RWPE1 (cell line): Measurements from ENCODE around the gene NLGN1.

Experiments
- CTCF ChIA-PET: fragments of 350-600 bp; sonication (Branson Sonifier 250); formaldehyde crosslinking; extraction: SDS; loops from one replicate; lab custom pipeline; 2021; lab: Yijun Ruan, JAX
- POLR2A ChIA-PET: fragments of 400-600 bp; formaldehyde crosslinking; extraction: SDS; loops from one replicate; lab custom pipeline; 2020; ENCODE audit warnings: antibody characterized with exemption; ENCODE audit not compliant: low non-redundant PET; lab: Yijun Ruan, JAX
- DNase-seq: peaks from one replicate; pipeline ENCODE4 v3.0.0; 2012; ENCODE audit warnings: low spot score
- H3K27ac ChIP-seq: fragments of 450-650 bp; 2 replicates; pipeline ENCODE4 v1.5.1; 2017
- CTCF ChIP-seq: fragments of 450-650 bp; conservative IDR thresholded peaks from 2 replicates; pipeline ENCODE4 v1.5.1; 2017; ENCODE audit warnings: low read depth, mild to moderate bottlenecking

Gene NLGN1

DNA sequence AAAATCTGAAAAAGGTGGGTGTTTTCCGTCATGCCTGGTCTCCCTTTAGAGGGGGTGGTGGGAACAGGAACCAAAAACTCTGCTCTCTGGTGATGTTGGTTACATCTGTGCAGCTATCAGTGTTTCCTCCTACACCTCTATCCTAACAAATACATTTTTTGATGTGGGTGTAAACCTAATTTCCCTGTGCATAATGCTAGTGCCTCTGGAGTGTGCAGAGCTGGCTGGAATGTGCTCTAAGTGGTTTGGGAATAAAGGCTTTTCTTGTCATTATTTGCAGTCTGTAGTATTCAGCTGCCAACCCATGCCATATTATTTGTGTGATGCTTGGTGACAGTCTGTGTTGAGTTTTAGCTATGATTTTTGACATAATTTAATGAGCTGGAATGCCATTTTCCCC, 547.6 kb downstream of the NLGN1 start:
- ChIA-PET POLR2A (no interaction called here), CTCF (interaction anchor here (0.6 kb wide), 1 partner anchor 304 kb away, joined by 4 read pairs; no protein-coding TSS in a partner anchor)
- TF ChIP-seq CTCF, result no peak
- H3K27ac ChIP-seq, result no peak overlapping the region
- no peak for DNase-seq

- DNase-seq, result no peak
- ChIA-PET CTCF (interaction anchor here (0.6 to 0.7 kb wide), 2 partner anchors 11 to 24 kb away, joined by 3 to 4 read pairs; no protein-coding TSS in a partner anchor), POLR2A (no interaction called here)
- H3K27ac ChIP-seq, result no peak overlapping the region
- TF ChIP-seq CTCF, result no peak
Measured at GRCh38 chr3:173945806-173946205, 548.3 kb downstream of the NLGN1 start.

DNA sequence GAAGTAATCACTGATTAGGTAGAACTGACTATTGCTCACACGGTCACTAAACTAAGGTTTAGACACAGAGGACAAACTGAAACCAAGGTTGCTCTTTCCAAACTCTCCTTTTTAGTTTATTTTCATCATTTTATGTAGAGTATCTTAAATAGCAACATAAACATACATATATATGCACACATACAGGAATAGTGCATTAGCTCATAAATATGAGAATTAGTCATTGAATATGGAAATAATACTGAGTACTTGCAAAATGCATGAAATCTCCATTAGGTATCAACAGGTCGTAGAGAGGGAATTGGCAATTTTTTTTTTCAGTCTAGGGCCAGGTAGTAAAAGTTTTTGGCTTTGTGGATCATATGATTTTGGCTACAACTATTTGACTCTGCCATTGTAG, 557.1 kb downstream of the NLGN1 start:
- H3K27ac ChIP-seq, result no peak overlapping the region
- no peak for TF ChIP-seq CTCF
- DNase-seq, result no peak
- CTCF ChIA-PET, result interaction anchor here (0.6 kb wide), 1 partner anchor 9 kb away, joined by 3 read pairs; no protein-coding TSS in a partner anchor
- POLR2A ChIA-PET, result no interaction called here

DNA sequence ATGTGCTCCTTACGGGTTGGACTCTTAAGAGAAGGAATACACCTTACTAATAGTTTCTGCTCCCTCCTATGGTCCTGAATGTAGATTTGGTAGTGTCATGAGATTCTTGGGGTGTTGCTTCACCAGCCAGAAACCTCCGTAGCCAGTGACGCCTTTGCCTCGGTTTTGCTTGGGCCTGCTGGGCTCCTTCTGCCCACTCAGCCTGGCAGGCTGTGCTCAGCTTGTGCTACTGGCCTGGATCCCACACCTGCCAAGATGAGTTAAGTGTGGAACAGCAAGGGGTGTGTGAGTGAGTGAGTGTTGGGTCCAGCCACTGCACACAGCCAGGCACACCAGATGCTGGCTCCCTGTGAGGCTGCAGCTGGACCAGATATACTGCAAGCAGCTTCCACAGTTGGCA, 560.1 kb downstream of the NLGN1 start:
- POLR2A ChIA-PET, result no interaction called here
- CTCF ChIA-PET, result interaction anchor here (0.6 kb wide), 1 partner anchor 12 kb away, joined by 3 read pairs; no protein-coding TSS in a partner anchor
- H3K27ac ChIP-seq, result no peak overlapping the region
- no peak for DNase-seq
- TF ChIP-seq CTCF, result no peak

DNA sequence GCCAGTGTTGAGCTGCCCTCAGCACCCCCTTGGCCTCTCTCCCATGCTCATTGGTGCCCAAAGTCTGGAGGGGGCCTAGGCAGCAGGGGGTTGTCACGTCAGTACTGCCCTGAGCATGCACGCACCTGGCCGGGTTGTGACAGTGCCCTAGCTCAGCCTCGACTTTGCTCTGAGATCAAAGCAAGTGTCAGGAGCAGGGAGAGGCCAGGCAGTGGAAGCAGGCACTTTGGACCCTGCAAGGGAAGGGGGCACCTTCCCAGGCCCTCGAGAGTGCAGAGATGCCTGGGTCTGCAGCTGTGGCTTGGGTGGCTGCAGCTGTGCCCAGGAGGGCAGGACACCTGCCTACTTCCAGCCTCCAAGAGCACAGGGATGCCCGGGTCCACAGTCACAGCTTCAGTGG, 561.3 kb downstream of the NLGN1 start:
- POLR2A ChIA-PET, result no interaction called here
- CTCF ChIA-PET, result no interaction called here
- DNase-seq, result no peak
- TF ChIP-seq CTCF, result no peak
- no peak overlapping the region for H3K27ac ChIP-seq

GRCh38 chr3:173970281-173970680, 572.7 kb downstream of the NLGN1 start:
- TF ChIP-seq CTCF, result no peak
- H3K27ac ChIP-seq, result no peak overlapping the region
- no peak for DNase-seq
- CTCF ChIA-PET, result no interaction called here
- POLR2A ChIA-PET, result no interaction called here
